ENCODE measurements around the gene MRFAP1.

- TF ChIP-seq, protein P1, sequence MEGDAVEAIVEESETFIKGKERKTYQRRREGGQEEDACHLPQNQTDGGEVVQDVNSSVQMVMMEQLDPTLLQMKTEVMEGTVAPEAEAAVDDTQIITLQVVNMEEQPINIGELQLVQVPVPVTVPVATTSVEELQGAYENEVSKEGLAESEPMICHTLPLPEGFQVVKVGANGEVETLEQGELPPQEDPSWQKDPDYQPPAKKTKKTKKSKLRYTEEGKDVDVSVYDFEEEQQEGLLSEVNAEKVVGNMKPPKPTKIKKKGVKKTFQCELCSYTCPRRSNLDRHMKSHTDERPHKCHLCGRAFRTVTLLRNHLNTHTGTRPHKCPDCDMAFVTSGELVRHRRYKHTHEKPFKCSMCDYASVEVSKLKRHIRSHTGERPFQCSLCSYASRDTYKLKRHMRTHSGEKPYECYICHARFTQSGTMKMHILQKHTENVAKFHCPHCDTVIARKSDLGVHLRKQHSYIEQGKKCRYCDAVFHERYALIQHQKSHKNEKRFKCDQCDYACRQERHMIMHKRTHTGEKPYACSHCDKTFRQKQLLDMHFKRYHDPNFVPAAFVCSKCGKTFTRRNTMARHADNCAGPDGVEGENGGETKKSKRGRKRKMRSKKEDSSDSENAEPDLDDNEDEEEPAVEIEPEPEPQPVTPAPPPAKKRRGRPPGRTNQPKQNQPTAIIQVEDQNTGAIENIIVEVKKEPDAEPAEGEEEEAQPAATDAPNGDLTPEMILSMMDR (IDR thresholded peaks at IDR 0.05): no peak
- TF ChIP-seq POLR2AphosphoS5 (IDR thresholded peaks at IDR 0.05; ENCODE audit: insufficient read depth in 1 of 2, low read depth in 1 of 2): no peak
These were observed 882 bp downstream of the MRFAP1 start for GRCh38 chr4:6641164-6641970.
